Measurements from ENCODE around the gene ASPHD1.
"Not testable (repeated sequence)": the region's sequence is repeated elsewhere in the genome, so short reads cannot be mapped to it uniquely, and the experiment has no call there.

ASPHD1 gene, protein sequence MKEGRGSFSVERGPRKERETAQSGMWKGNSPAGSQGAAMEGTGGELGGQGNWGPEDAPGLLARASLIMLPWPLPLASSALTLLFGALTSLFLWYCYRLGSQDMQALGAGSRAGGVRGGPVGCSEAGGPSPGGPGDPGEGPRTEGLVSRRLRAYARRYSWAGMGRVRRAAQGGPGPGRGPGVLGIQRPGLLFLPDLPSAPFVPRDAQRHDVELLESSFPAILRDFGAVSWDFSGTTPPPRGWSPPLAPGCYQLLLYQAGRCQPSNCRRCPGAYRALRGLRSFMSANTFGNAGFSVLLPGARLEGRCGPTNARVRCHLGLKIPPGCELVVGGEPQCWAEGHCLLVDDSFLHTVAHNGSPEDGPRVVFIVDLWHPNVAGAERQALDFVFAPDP

GRCh38 chr16:29900102-29900887 is at the start of gene ASPHD1:
Gene ASPHD1, plus strand, starts transcription at chr16:29900488. Its CDS starts 484 bp downstream, at chr16:29900972.
- DNase-seq (ENCODE audit: low read depth in 2 of 2): peak; percentile 61 to 69

- no peak for DNase-seq (ENCODE audit: low read depth in 2 of 2)
These were observed 49.3 kb upstream of the ASPHD1 start for GRCh38 chr16:29850998-29851397.

DNA sequence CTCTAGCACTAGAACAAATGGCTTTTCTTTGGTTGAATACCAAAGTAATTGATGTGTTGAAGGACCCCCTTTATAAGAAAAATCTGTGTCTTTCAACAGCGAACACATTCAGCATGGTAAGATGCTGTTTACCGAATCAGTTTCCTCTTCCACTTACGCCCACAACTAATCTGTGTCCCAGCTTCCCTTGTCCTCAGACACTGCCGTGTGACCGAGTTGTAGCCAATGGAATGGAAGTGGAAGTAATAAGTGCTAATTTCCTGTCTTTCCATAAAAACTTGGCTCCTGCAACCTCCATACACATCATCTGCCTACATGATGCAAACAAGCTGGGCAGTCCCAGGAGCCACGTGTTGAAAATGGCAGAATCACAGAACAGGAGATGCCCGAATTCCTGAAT is 47.6 kb upstream of the ASPHD1 start:
- DNase-seq (ENCODE audit: low read depth in 2 of 2): no peak

DNA sequence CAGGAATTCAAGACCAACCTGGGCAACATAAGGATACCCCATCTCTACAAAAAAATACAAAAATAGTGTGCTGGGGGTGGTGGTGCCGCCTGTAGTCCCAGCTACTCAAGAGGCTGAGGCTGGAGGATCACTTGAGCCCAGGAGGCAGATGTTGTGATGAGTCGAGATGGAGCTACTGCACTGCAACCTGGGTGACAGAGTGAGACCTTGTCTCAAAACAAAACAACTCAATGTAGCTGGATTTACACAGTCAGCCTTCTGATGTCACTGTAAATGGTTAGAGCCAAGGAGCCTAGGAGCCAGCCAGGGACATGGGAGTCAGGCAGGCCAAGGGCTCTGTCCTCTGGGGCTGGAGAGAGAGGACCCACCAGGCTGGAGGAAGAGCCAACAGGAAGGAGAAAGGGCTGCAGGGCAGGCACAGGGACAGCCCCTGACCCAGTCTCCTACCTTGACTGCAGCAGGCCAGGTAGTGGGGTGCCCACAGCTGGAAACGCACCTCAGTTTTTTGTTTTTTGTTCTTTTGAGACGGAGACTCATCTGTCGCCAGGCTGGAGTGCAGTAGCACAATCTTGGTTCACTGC is 45.7 kb upstream of the ASPHD1 start:
- no peak for DNase-seq (ENCODE audit: low read depth in 2 of 2)

DNA sequence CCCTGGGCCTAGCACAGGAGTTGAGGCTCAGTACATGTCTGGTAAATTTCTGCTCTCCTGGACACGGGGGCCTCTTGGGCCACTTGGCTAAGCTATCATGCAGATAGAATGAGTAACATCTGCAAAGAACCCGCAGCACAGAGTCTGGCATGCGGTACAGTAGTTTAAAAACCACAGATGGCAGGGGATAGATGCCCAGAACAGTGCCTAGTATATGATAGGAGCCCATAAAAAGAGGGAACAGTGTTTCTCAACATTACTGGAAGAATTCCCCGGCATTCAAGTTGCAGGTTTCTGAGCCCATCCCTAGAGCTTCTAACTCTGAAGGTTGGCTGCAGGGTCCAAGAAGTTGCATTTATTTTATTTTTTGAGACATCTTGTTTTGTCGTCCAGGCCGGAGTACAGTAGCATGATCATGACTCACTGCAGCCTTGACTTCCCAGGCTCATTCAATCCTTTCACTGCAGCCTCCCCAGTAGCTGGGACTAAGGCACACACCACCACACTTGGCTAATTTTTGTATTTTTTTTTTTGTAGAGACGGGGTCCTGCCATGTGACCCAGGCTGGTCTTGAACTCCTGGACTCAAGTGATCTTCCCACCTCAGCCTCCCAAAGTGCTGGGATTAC is 43.0 kb upstream of the ASPHD1 start:
- no peak for DNase-seq (ENCODE audit: low read depth in 2 of 2)

DNA sequence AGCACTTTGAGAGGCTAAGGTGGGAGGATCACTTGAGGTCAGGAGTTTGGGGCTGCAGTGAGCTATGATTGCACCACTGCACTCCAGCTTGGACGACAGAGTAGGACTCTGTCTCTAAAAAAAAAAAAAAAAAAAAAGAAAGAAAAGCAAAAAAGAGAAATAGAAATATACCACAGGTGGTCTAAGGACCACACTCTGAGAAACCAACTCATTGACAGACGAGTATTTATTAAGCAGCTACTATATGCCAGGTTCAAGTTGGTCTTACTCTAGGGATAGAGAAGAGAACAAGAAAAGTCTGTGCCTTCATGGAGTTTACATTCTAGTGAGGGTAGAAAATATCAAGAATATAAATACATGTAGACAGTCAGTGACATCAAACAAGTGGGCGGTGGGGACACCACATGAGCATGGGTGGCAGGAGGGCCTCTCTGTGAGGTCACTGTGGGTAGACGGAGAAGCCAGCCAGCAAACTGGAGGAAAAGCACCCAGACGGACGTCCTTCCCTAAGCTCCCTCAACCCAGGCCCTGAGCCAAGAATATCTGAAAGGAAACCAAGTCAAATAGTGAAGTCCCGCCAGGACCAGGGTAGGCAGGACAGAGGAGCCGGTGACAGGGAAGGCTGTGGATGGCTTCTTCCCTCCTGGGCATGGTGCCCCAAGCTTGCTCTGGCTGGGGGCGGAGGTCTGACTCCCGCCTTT is 42.0 kb upstream of the ASPHD1 start:
- DNase-seq (ENCODE audit: low read depth in 2 of 2): no peak

- no peak for DNase-seq (ENCODE audit: low read depth in 2 of 2)
These were observed 41.3 kb upstream of the ASPHD1 start for GRCh38 chr16:29858974-29859373.

DNA sequence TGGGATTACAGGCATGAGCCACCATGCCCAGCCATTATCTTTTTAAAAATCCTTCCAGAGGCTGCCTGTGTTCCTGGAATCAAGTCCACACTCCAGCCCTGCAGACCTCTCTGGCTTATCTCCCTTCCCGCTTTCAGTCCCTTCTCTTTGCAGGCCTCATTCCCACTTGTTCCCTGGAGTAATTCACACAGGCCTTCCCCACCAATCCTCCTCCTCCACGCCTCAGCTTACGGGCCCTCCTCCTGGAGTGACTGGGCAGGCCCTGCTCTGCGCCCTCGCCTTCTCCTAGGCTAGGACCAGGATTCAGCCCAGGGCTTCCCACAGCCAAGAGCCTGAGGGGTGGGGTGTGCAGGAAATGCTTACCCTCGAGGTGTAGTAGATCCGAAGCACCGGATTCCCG is 40.1 kb upstream of the ASPHD1 start:
- DNase-seq (ENCODE audit: low read depth in 2 of 2): no peak

GRCh38 chr16:29862383-29862883 is 37.9 kb upstream of the ASPHD1 start:
- no peak for DNase-seq (ENCODE audit: low read depth in 2 of 2)

- DNase-seq (ENCODE audit: low read depth in 2 of 2): peak; percentile 87 to 90
These were observed 37.2 kb upstream of the ASPHD1 start, which contains the start of gene CDIPT for GRCh38 chr16:29862884-29863668. Gene CDIPT, minus strand, starts transcription at chr16:29863226. Its CDS starts 369 bp downstream, at chr16:29862857.

- DNase-seq (ENCODE audit: low read depth in 2 of 2): no peak
These were observed 36.7 kb upstream of the ASPHD1 start for GRCh38 chr16:29863669-29863984.

DNA sequence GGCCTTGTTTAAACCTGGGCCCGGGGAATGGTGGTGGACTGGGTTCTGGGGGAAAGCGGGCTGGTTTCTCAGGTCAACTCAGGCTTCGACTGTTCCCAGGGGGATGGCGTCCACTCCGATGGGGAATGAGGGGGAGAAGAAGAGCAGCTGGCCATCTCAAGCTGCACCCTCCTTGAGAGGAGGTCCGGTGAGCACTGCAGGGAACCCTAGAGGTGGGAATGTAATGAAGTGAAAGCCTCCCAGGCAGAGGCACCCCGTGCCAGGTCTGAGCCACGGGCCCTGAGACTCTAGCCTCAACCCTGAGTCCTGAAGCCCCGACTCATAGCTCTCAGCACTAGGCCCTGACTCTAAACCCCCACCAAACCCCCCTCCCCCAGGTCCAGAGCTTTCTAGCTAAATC is 36.1 kb upstream of the ASPHD1 start:
- DNase-seq (ENCODE audit: low read depth in 2 of 2): no peak

DNA sequence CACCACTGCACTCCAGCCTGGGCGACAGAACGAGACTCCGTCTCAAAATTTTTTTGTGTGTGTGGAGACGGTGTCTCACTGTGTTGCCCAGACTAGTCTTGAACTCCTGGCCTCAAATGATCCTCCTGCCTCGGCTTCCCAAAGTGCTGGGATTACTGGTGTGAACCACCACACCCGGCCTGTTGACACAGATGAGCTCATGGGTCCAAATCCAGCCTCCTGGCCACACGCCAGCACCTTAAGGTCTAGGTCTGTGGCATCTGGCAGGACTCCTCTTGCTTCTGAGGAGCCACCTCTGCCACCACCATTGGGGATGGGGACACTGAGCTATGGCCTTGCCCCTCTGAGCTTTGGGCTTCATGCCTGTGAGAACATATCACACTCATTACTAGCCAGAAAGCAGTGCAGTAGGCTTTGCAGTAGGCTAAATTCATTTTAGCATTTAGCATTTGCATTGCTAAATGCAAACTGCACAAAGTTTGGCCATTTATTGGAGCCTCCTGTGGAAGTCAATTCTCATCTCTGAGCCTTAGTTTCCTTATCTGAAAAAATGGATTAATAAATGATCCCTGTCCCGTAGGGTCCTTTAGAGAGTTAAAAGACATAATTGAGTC is 31.8 kb upstream of the ASPHD1 start:
- no peak for DNase-seq (ENCODE audit: low read depth in 2 of 2)

DNA sequence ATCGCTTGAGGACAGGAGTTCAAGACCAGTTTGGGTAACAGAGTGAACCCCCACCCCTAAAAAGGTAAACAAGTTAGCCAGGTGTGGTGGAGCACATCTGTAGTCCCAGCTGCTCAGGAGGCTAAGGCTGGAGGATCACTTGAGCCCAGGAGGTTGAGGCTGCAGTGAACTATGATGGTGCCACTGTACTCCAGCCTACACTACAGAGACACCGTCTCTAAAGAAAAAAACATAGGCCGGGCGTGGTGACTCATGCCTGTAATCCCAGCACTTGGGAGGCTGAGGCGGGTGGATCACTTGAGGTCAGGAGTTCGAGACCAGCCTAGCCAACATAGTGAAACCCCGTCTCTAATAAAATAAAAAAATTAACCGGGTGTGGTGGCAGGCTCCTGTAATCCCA is 31.2 kb upstream of the ASPHD1 start:
- DNase-seq (ENCODE audit: low read depth in 2 of 2): not testable (repeated sequence)

- no peak for DNase-seq (ENCODE audit: low read depth in 2 of 2)
These were observed 28.3 kb upstream of the ASPHD1 start for GRCh38 chr16:29871822-29872546.

- DNase-seq (ENCODE audit: low read depth in 2 of 2): no peak
These were observed 27.0 kb upstream of the ASPHD1 start for GRCh38 chr16:29873319-29873718.

DNA sequence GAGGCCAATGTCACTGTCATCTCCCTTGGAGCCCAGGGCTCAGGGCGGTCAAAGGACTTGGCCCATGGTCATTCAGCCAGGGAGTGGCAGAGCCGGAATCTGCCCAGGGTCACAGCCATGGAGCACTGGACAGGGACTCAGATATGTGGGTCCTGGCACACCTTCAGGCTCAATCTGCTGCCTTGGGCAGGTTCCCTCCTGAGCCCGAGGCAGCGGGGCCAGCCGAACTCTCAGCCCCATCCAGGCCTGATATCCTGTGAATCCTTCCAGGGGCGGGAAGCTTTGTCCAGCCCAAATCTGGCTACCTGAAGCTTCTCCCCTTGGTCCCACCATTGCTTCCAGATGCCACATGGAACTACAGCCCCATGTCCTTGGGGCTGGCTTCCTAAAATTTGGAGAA is 25.1 kb upstream of the ASPHD1 start:
- DNase-seq (ENCODE audit: low read depth in 2 of 2): no peak

- no peak for DNase-seq (ENCODE audit: low read depth in 2 of 2)
These were observed 24.1 kb upstream of the ASPHD1 start for GRCh38 chr16:29876217-29876593.

GRCh38 chr16:29876594-29877249 is 23.6 kb upstream of the ASPHD1 start:
- DNase-seq (ENCODE audit: low read depth in 2 of 2): peak in 1 of 2 donors; percentile 29

Data from stimulated activated CD4-positive, alpha-beta T cell treated with anti-CD3 and anti-CD28 coated beads, Interleukin-4, amount 100 ng/mL, for 48 hours (primary cell).